Stimulated activated naive CD8-positive, alpha-beta T cell treated with anti-CD3 and anti-CD28 coated beads, Interleukin-15, Interleukin-2, amounts not matched to agents 100 ng/mL and 50 ng/mL, for 24 hours (primary cell): ENCODE results near the gene SHISA2.
A peak's percentile ranks its signal among the peaks of the same experiment; 100 is the strongest.
"Not testable (repeated sequence)": the region's sequence is repeated elsewhere in the genome, so short reads cannot be mapped to it uniquely, and the experiment has no call there.

Experiments
- H3K27ac Mint-ChIP-seq: one replicate; pipeline ENCODE4 v1.8.0; 2021; ENCODE audit warnings: mild to moderate bottlenecking, mixed read lengths
- H3K27me3 Mint-ChIP-seq: one replicate; pipeline ENCODE4 v1.8.0; 2021; ENCODE audit warnings: mixed read lengths
- H3K36me3 Mint-ChIP-seq: one replicate; pipeline ENCODE4 v1.8.0; 2021; ENCODE audit warnings: low read depth, mixed read lengths
- H3K4me1 Mint-ChIP-seq: one replicate; pipeline ENCODE4 v1.8.0; 2021; ENCODE audit warnings: low read depth, mixed read lengths
- H3K4me3 Mint-ChIP-seq: one replicate; pipeline ENCODE4 v1.8.0; 2021; ENCODE audit warnings: mild to moderate bottlenecking, mixed read lengths
- H3K9me3 Mint-ChIP-seq: one replicate; pipeline ENCODE4 v1.8.0; 2021; ENCODE audit warnings: mixed read lengths

Gene SHISA2

GRCh38 chr13:26051657-26052311 lies at the start of gene SHISA2:
Gene SHISA2, minus strand, starts transcription at chr13:26052016. Its CDS starts 1,041 bp downstream, at chr13:26050975.
- H3K27ac Mint-ChIP-seq, result no peak within 1 kb of the TSS
- peaks cover 39% of the 10 kb centered on the region for H3K27me3 Mint-ChIP-seq

GRCh38 chr13:26095846-26096610 lies 44.2 kb upstream of the SHISA2 start:
- Mint-ChIP-seq H3K36me3 (no peaks in the 10 kb centered on the region), H3K4me3 (no peak overlapping the region), H3K27ac (no peak overlapping the region), H3K4me1 (no peaks in the 10 kb centered on the region), H3K27me3 (peaks cover 40% of the 10 kb centered on the region), H3K9me3 (no peaks in the 10 kb centered on the region)

More at GRCh38 chr13:26051657-26052311, at the start of gene SHISA2:
- peak within 1 kb of the TSS; percentile 61 for H3K4me3 Mint-ChIP-seq
- H3K4me1 Mint-ChIP-seq, result peaks cover 10% of the 10 kb centered on the region
- H3K9me3 Mint-ChIP-seq, result no peaks in the 10 kb centered on the region
- H3K36me3 Mint-ChIP-seq, result no peaks in the 10 kb centered on the region

GRCh38 chr13:26095338-26095737 lies 43.5 kb upstream of the SHISA2 start:
- H3K27me3 Mint-ChIP-seq, result peaks cover 40% of the 10 kb centered on the region
- H3K4me3 Mint-ChIP-seq, result no peak overlapping the region
- H3K36me3 Mint-ChIP-seq, result no peaks in the 10 kb centered on the region
- no peak overlapping the region for H3K27ac Mint-ChIP-seq
- H3K4me1 Mint-ChIP-seq, result no peaks in the 10 kb centered on the region
- no peaks in the 10 kb centered on the region for H3K9me3 Mint-ChIP-seq

GRCh38 chr13:26076821-26077220 lies 25.0 kb upstream of the SHISA2 start:
- H3K4me3 Mint-ChIP-seq, H3K9me3 Mint-ChIP-seq, H3K4me1 Mint-ChIP-seq, H3K27ac Mint-ChIP-seq, H3K36me3 Mint-ChIP-seq: not testable (repeated sequence)
- H3K27me3 Mint-ChIP-seq, result peaks cover 42% of the 10 kb centered on the region

- H3K36me3 Mint-ChIP-seq, result no peaks in the 10 kb centered on the region
Measured at GRCh38 chr13:26075498-26075897, 23.7 kb upstream of the SHISA2 start.

GRCh38 chr13:26074706-26075105 lies 22.9 kb upstream of the SHISA2 start:
- Mint-ChIP-seq H3K4me3 (no peak overlapping the region), H3K36me3 (no peaks in the 10 kb centered on the region), H3K9me3 (no peaks in the 10 kb centered on the region), H3K27ac (no peak overlapping the region), H3K27me3 (peaks cover 39% of the 10 kb centered on the region), H3K4me1 (no peaks in the 10 kb centered on the region)

More at GRCh38 chr13:26075498-26075897, 23.7 kb upstream of the SHISA2 start:
- Mint-ChIP-seq H3K27me3 (peaks cover 41% of the 10 kb centered on the region), H3K4me3 (no peak overlapping the region), H3K27ac (no peak overlapping the region), H3K4me1 (no peaks in the 10 kb centered on the region), H3K9me3 (no peaks in the 10 kb centered on the region)

- peaks cover 39% of the 10 kb centered on the region for H3K27me3 Mint-ChIP-seq
- H3K4me3 Mint-ChIP-seq, H3K9me3 Mint-ChIP-seq, H3K27ac Mint-ChIP-seq, H3K4me1 Mint-ChIP-seq, H3K36me3 Mint-ChIP-seq: not testable (repeated sequence)
Measured at GRCh38 chr13:26072335-26072734, 20.5 kb upstream of the SHISA2 start.

GRCh38 chr13:26071691-26072090 lies 19.9 kb upstream of the SHISA2 start:
- no peak overlapping the region for H3K27ac Mint-ChIP-seq
- H3K4me1 Mint-ChIP-seq, result no peaks in the 10 kb centered on the region
- H3K36me3 Mint-ChIP-seq, result no peaks in the 10 kb centered on the region
- peaks cover 33% of the 10 kb centered on the region for H3K27me3 Mint-ChIP-seq
- no peaks in the 10 kb centered on the region for H3K9me3 Mint-ChIP-seq
- H3K4me3 Mint-ChIP-seq, result no peak overlapping the region

GRCh38 chr13:26069642-26070041 lies 17.8 kb upstream of the SHISA2 start:
- not testable (repeated sequence) for H3K9me3 Mint-ChIP-seq, H3K4me1 Mint-ChIP-seq, H3K36me3 Mint-ChIP-seq, H3K4me3 Mint-ChIP-seq, H3K27ac Mint-ChIP-seq
- H3K27me3 Mint-ChIP-seq, result peaks cover 21% of the 10 kb centered on the region

- peaks cover 14% of the 10 kb centered on the region for H3K27me3 Mint-ChIP-seq
- not testable (repeated sequence) for H3K9me3 Mint-ChIP-seq, H3K27ac Mint-ChIP-seq, H3K4me3 Mint-ChIP-seq, H3K4me1 Mint-ChIP-seq, H3K36me3 Mint-ChIP-seq
Measured at GRCh38 chr13:26068372-26068771, 16.6 kb upstream of the SHISA2 start.

- H3K27ac Mint-ChIP-seq, result no peak overlapping the region
- H3K27me3 Mint-ChIP-seq, result peaks cover 13% of the 10 kb centered on the region
- H3K4me3 Mint-ChIP-seq, result no peak overlapping the region
- H3K36me3 Mint-ChIP-seq, result no peaks in the 10 kb centered on the region
- H3K4me1 Mint-ChIP-seq, result no peaks in the 10 kb centered on the region
- no peaks in the 10 kb centered on the region for H3K9me3 Mint-ChIP-seq
Measured at GRCh38 chr13:26067601-26068000, 15.8 kb upstream of the SHISA2 start.

- H3K4me1 Mint-ChIP-seq, H3K36me3 Mint-ChIP-seq, H3K27ac Mint-ChIP-seq, H3K4me3 Mint-ChIP-seq, H3K9me3 Mint-ChIP-seq, H3K27me3 Mint-ChIP-seq: not testable (repeated sequence)
Measured at GRCh38 chr13:26066492-26066891, 14.7 kb upstream of the SHISA2 start.

- no peaks in the 10 kb centered on the region for H3K4me1 Mint-ChIP-seq
Measured at GRCh38 chr13:26062853-26063444, 11.1 kb upstream of the SHISA2 start.

GRCh38 chr13:26061947-26062346 lies 10.1 kb upstream of the SHISA2 start:
- no peak overlapping the region for H3K4me3 Mint-ChIP-seq
- no peaks in the 10 kb centered on the region for H3K4me1 Mint-ChIP-seq

More at GRCh38 chr13:26062853-26063444, 11.1 kb upstream of the SHISA2 start:
- Mint-ChIP-seq H3K36me3 (no peaks in the 10 kb centered on the region), H3K27me3 (peaks cover 3% of the 10 kb centered on the region), H3K27ac (no peak overlapping the region), H3K4me3 (no peak overlapping the region), H3K9me3 (no peaks in the 10 kb centered on the region)

GRCh38 chr13:26061256-26061655 lies 9.4 kb upstream of the SHISA2 start:
- H3K4me3 Mint-ChIP-seq, result no peak overlapping the region
- H3K9me3 Mint-ChIP-seq, result no peaks in the 10 kb centered on the region
- H3K27me3 Mint-ChIP-seq, result peaks cover 9% of the 10 kb centered on the region
- no peaks in the 10 kb centered on the region for H3K4me1 Mint-ChIP-seq
- H3K27ac Mint-ChIP-seq, result no peak overlapping the region
- no peaks in the 10 kb centered on the region for H3K36me3 Mint-ChIP-seq

More at GRCh38 chr13:26061947-26062346, 10.1 kb upstream of the SHISA2 start:
- H3K9me3 Mint-ChIP-seq, result no peaks in the 10 kb centered on the region
- peaks cover 9% of the 10 kb centered on the region for H3K27me3 Mint-ChIP-seq
- no peaks in the 10 kb centered on the region for H3K36me3 Mint-ChIP-seq
- H3K27ac Mint-ChIP-seq, result no peak overlapping the region
